GM12875 (cell line): ENCODE measurements around the gene AATF.

Experiments
- H3K4me3 ChIP-seq: one replicate; pipeline ENCODE4 v1.5.1; 2011; ENCODE audit warnings: low read depth, low read length, control low read depth
- TF ChIP-seq, protein P1 (sequence below): IDR thresholded peaks from 2 replicates; pipeline ENCODE4 v1.5.1; 2011; ENCODE audit warnings: low read depth, mild to moderate bottlenecking, control low read depth, inconsistent platforms, low read length, moderate library complexity, borderline replicate concordance; ENCODE audit not compliant: insufficient read depth

The AATF gene

GRCh38 chr17:37106049-37106448 lies 157.3 kb downstream of the AATF start:
- TF ChIP-seq, protein P1, sequence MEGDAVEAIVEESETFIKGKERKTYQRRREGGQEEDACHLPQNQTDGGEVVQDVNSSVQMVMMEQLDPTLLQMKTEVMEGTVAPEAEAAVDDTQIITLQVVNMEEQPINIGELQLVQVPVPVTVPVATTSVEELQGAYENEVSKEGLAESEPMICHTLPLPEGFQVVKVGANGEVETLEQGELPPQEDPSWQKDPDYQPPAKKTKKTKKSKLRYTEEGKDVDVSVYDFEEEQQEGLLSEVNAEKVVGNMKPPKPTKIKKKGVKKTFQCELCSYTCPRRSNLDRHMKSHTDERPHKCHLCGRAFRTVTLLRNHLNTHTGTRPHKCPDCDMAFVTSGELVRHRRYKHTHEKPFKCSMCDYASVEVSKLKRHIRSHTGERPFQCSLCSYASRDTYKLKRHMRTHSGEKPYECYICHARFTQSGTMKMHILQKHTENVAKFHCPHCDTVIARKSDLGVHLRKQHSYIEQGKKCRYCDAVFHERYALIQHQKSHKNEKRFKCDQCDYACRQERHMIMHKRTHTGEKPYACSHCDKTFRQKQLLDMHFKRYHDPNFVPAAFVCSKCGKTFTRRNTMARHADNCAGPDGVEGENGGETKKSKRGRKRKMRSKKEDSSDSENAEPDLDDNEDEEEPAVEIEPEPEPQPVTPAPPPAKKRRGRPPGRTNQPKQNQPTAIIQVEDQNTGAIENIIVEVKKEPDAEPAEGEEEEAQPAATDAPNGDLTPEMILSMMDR = no peak
- no peak overlapping the region for H3K4me3 ChIP-seq
